HCT116 (cell line): ENCODE data around the gene DPYSL5. TPM values are rescaled to one million over a fixed set of nuclear protein-coding genes. Genes with fewer than 3 reads are reported as not detected.

Source experiments
- ATAC-seq: fragments of 200-7000 bp; cut with Tn5 transposase; 2 replicates; pipeline ENCODE4 v1.9.1; 2020; ENCODE audit warnings: mild to moderate bottlenecking, moderate library complexity
- BruUV-seq: library from RNA; stranded (reverse); fragments of 400-500 nt; replicated peaks from 2 replicates; lab custom pipeline; 2021; lab: Mats Ljungman, UMichigan
- CTCF ChIA-PET: fragments of 300-600 bp; sonication (Branson Sonifier 250); formaldehyde crosslinking; loops from one replicate; lab custom pipeline; 2021; ENCODE audit warnings: antibody characterized with exemption; lab: Charles Lee
- POLR2A ChIA-PET: fragments of 300-600, 350-600 bp; sonication (Branson Sonifier 250); formaldehyde crosslinking; loops from one replicate; lab custom pipeline; 2021; ENCODE audit warnings: antibody characterized with exemption; lab: Charles Lee
- RAD21 ChIA-PET, 2 experiments: fragments of 300-600 bp; sonication (Branson Sonifier 250); formaldehyde crosslinking; loops; one replicate each; lab custom pipeline; 2023; ENCODE audit warnings: low total read pairs in 2 of 2; ENCODE audit not compliant: uncharacterized antibody in 2 of 2, unreplicated experiment in 2 of 2, low non-redundant PET in 1 of 2; lab: Charles Lee
- DNase-seq: peaks from one replicate; pipeline ENCODE4 v3.0.0-alpha.2; 2010; ENCODE audit warnings: low read depth, low spot score
- H2AFZ ChIP-seq: fragments of 200-600 bp; shearing (Covaris generic), sonication (generic); 2 replicates; pipeline ENCODE4 v1.6.1; 2017; ENCODE audit warnings: low read depth, mixed run types, mixed read lengths, antibody characterized with exemption, low read length; ENCODE audit not compliant: poor library complexity, severe bottlenecking
- H3K27ac ChIP-seq: 2 replicates; pipeline ENCODE4 v1.5.1; 2012; ENCODE audit warnings: low read depth, low read length
- H3K27me3 ChIP-seq: fragments of 200-600 bp; sonication (generic); 2 replicates; pipeline ENCODE4 v1.6.1; 2016; ENCODE audit warnings: mixed run types, low read length, mixed read lengths; ENCODE audit not compliant: insufficient read depth
- H3K36me3 ChIP-seq, 2 experiments: fragments of 200-500 bp in 1 of 2; fragments of 200-600 bp in 1 of 2; sonication (Bioruptor generic) in 1 of 2; sonication (generic) in 1 of 2; 2 replicates each; pipeline versions ENCODE4 v1.5.1 to v1.6.1; 2014 to 2016; ENCODE audit warnings: low read length in 2 of 2, inconsistent platforms in 1 of 2, mixed read lengths in 1 of 2, mixed run types in 1 of 2; ENCODE audit not compliant: insufficient read depth in 2 of 2, control insufficient read depth in 1 of 2
- H3K4me1 ChIP-seq, 2 experiments: fragments of 200-600 bp in 1 of 2; sonication (generic) in 1 of 2; 2 replicates each; pipeline versions ENCODE4 v1.5.1 to v1.6.1; 2012 to 2017; ENCODE audit warnings: low read length in 2 of 2, inconsistent platforms in 1 of 2, mild to moderate bottlenecking in 1 of 2, mixed read lengths in 1 of 2, mixed run types in 1 of 2, moderate library complexity in 1 of 2; ENCODE audit not compliant: insufficient read depth in 2 of 2, control insufficient read depth in 1 of 2
- H3K4me2 ChIP-seq: fragments of 200-600 bp; sonication (generic); 2 replicates; pipeline ENCODE4 v1.6.1; 2017; ENCODE audit warnings: mixed run types, low read length, mixed read lengths
- H3K4me3 ChIP-seq, 2 experiments: fragments of 200-600 bp in 1 of 2; sonication (generic) in 1 of 2; replicated peaks in 1 of 2; 2 replicates each; pipeline ENCODE4 v1.5.1; 2011 to 2016; ENCODE audit warnings: low read length in 2 of 2, control low read depth in 1 of 2, low read depth in 1 of 2, mild to moderate bottlenecking in 1 of 2, mixed read lengths in 1 of 2, mixed run types in 1 of 2
- H3K79me2 ChIP-seq: fragments of 200-600 bp; sonication (generic); 2 replicates; pipeline ENCODE4 v1.6.1; 2017; ENCODE audit warnings: mild to moderate bottlenecking, mixed run types, low read length, moderate library complexity, mixed read lengths; ENCODE audit not compliant: insufficient read depth
- H3K9ac ChIP-seq: fragments of 200-600 bp; sonication (generic); 2 replicates; pipeline ENCODE4 v1.6.1; 2016; ENCODE audit warnings: low read length, mixed read lengths
- H3K9me2 ChIP-seq: fragments of 200-600 bp; sonication (generic), shearing (Covaris generic); 2 replicates; pipeline ENCODE4 v1.6.1; 2017; ENCODE audit warnings: mixed run types, mild to moderate bottlenecking, moderate library complexity; ENCODE audit not compliant: insufficient read depth
- H3K9me3 ChIP-seq, 2 experiments: fragments of 200-500 bp in 1 of 2; fragments of 200-600 bp in 1 of 2; sonication (Bioruptor generic) in 1 of 2; sonication (generic) in 1 of 2; 2 replicates each; pipeline ENCODE4 v1.6.1; 2014 to 2017; ENCODE audit warnings: low read length in 2 of 2, mixed read lengths in 2 of 2, inconsistent platforms in 1 of 2, low read depth in 1 of 2, mild to moderate bottlenecking in 1 of 2, mixed run types in 1 of 2, moderate library complexity in 1 of 2; ENCODE audit not compliant: control insufficient read depth in 1 of 2, insufficient read depth in 1 of 2
- H4K20me1 ChIP-seq: fragments of 200-600 bp; sonication (generic), shearing (Covaris generic); 2 replicates; pipeline ENCODE4 v1.6.1; 2017; ENCODE audit warnings: mixed run types, mild to moderate bottlenecking, moderate library complexity; ENCODE audit not compliant: insufficient read depth
- CBX3 ChIP-seq: IDR thresholded peaks from 2 replicates; pipeline ENCODE4 v1.6.1; 2012; ENCODE audit warnings: low read depth
- CEBPB ChIP-seq: IDR thresholded peaks from 2 replicates; pipeline ENCODE4 v1.6.1; 2012; ENCODE audit warnings: low read depth
- EZH2 ChIP-seq: fragments of 200-600 bp; sonication (generic); IDR thresholded peaks from 2 replicates; pipeline ENCODE4 v1.6.1; 2017; ENCODE audit warnings: antibody characterized with exemption, mixed run types
- FOSL1 ChIP-seq: IDR thresholded peaks from 2 replicates; pipeline ENCODE4 v1.6.1; 2012; ENCODE audit warnings: low read depth
- JUND ChIP-seq: IDR thresholded peaks from 2 replicates; pipeline ENCODE4 v1.6.1; 2012
- POLR2A ChIP-seq: IDR thresholded peaks from 2 replicates; pipeline ENCODE4 v1.7.0; 2011; ENCODE audit warnings: borderline replicate concordance; ENCODE audit not compliant: insufficient read depth, insufficient read length; ENCODE audit errors: extremely low read depth
- POLR2AphosphoS5 ChIP-seq: IDR thresholded peaks from 2 replicates; pipeline ENCODE4 v1.6.1; 2011; ENCODE audit warnings: mild to moderate bottlenecking, low read depth, low read length, moderate library complexity
- RAD21 ChIP-seq: IDR thresholded peaks from 2 replicates; pipeline ENCODE4 v1.6.1; 2012; ENCODE audit warnings: low read depth, mild to moderate bottlenecking
- SIN3A ChIP-seq: IDR thresholded peaks from 2 replicates; pipeline ENCODE4 v1.6.1; 2012; ENCODE audit warnings: low read depth
- SP1 ChIP-seq: IDR thresholded peaks from 2 replicates; pipeline ENCODE4 v1.6.1; 2012; ENCODE audit warnings: low read depth
- SRF ChIP-seq: IDR thresholded peaks from 2 replicates; pipeline ENCODE4 v1.6.1; 2012; ENCODE audit warnings: low read depth
- TCF7L2 ChIP-seq: IDR thresholded peaks from 2 replicates; pipeline ENCODE4 v1.7.0; 2011; ENCODE audit warnings: borderline replicate concordance, inconsistent platforms; ENCODE audit not compliant: insufficient read depth, insufficient read length; ENCODE audit errors: extremely low read depth
- YY1 ChIP-seq: IDR thresholded peaks from 2 replicates; pipeline ENCODE4 v1.6.1; 2011; ENCODE audit warnings: low read length, low read depth, moderate library complexity, mild to moderate bottlenecking; ENCODE audit not compliant: insufficient replicate concordance; ENCODE audit errors: extremely low read depth
- ZFX ChIP-seq: fragments of 450-650 bp; IDR thresholded peaks from 2 replicates; pipeline ENCODE4 v1.6.1; 2017
- ZNF274 ChIP-seq: fragments of 200-500 bp; sonication (Bioruptor generic); IDR thresholded peaks from 2 replicates; pipeline ENCODE4 v1.6.1; 2014; ENCODE audit warnings: mild to moderate bottlenecking, low read depth, low read length, inconsistent platforms
- intact Hi-C: fragments of 100-400 bp; cut with micrococcal nuclease; formaldehyde crosslinking; loops from 2 replicates; pipeline ENCODE4 v1.10.0; 2022
- total RNA-seq: library from RNA; stranded (reverse); gene quantifications from one replicate; pipeline ENCODE4 v1.2.1, GENCODE V29; 2021; ENCODE audit not compliant: unreplicated experiment
- TF ChIP-seq, protein P1 (sequence below): IDR thresholded peaks from 2 replicates; pipeline ENCODE4 v1.6.1; 2011; ENCODE audit warnings: mild to moderate bottlenecking, low read length, moderate library complexity; ENCODE audit not compliant: insufficient replicate concordance; ENCODE audit errors: extremely low read depth
- TF ChIP-seq, protein P2 (sequence below), 3 experiments: fragments of 200-600 bp in 1 of 3; sonication (generic) in 1 of 3; IDR thresholded peaks in 2 of 3; conservative IDR thresholded peaks in 1 of 3; 2 replicates each; pipeline ENCODE4 v1.5.1; 2012 to 2017; ENCODE audit warnings: low read depth in 2 of 3, low read length in 2 of 3, antibody characterized with exemption in 1 of 3, borderline replicate concordance in 1 of 3, control low read depth in 1 of 3, mild to moderate bottlenecking in 1 of 3, mixed read lengths in 1 of 3, mixed run types in 1 of 3, moderate library complexity in 1 of 3; ENCODE audit not compliant: insufficient read depth in 1 of 3

DPYSL5 gene
- total RNA-seq, 1 experiment from 2014 or later = 8.4 TPM

- TF ChIP-seq ZNF274 (no peak), TCF7L2 (no peak), CBX3 (no peak), ZFX (no peak), POLR2AphosphoS5 (no peak), EZH2 (no peak), SIN3A (no peak)
- H3K4me1 ChIP-seq = no peaks in the 10 kb centered on the region
- no peak overlapping the region for H3K27ac ChIP-seq
- ATAC-seq (no peak), DNase-seq (no peak)
- ChIA-PET RAD21 (no interaction called here), CTCF (no interaction called here), POLR2A (interaction anchor here (0.6 kb wide), 1 partner anchor 51 kb away, joined by 3 read pairs; no protein-coding TSS in a partner anchor)
- no peak overlapping the region for H3K4me3 ChIP-seq
- H3K9ac ChIP-seq = no peak overlapping the region
- no peak overlapping the region for H3K4me2 ChIP-seq
- BruUV-seq = no TSS peak
- H2AFZ ChIP-seq = no peak overlapping the region
- no peaks in the 10 kb centered on the region for H3K79me2 ChIP-seq
- no peaks in the 10 kb centered on the region for H3K9me2 ChIP-seq
- H3K36me3 ChIP-seq = no peaks in the 10 kb centered on the region
- no peaks in the 10 kb centered on the region for H3K9me3 ChIP-seq
- H4K20me1 ChIP-seq = no peaks in the 10 kb centered on the region
- H3K27me3 ChIP-seq = no peaks in the 10 kb centered on the region
- intact Hi-C loops = no loop called here
These were observed 26.6 kb downstream of the DPYSL5 start for GRCh38 chr2:26874514-26874913.

GRCh38 chr2:26875065-26875634, 27.2 kb downstream of the DPYSL5 start:
- intact Hi-C loops = no loop called here

More at GRCh38 chr2:26875065-26875634, 27.2 kb downstream of the DPYSL5 start:
- no peaks in the 10 kb centered on the region for H3K27me3 ChIP-seq
- H3K4me1 ChIP-seq = no peaks in the 10 kb centered on the region
- no peaks in the 10 kb centered on the region for H3K36me3 ChIP-seq
- no peak overlapping the region for H3K9ac ChIP-seq
- DNase-seq (no peak), ATAC-seq (no peak)
- H3K4me3 ChIP-seq = no peak overlapping the region
- H3K9me2 ChIP-seq = no peaks in the 10 kb centered on the region
- TF ChIP-seq, protein P1, sequence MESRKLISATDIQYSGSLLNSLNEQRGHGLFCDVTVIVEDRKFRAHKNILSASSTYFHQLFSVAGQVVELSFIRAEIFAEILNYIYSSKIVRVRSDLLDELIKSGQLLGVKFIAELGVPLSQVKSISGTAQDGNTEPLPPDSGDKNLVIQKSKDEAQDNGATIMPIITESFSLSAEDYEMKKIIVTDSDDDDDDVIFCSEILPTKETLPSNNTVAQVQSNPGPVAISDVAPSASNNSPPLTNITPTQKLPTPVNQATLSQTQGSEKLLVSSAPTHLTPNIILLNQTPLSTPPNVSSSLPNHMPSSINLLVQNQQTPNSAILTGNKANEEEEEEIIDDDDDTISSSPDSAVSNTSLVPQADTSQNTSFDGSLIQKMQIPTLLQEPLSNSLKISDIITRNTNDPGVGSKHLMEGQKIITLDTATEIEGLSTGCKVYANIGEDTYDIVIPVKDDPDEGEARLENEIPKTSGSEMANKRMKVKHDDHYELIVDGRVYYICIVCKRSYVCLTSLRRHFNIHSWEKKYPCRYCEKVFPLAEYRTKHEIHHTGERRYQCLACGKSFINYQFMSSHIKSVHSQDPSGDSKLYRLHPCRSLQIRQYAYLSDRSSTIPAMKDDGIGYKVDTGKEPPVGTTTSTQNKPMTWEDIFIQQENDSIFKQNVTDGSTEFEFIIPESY = no peak
- TF ChIP-seq RAD21 = no peak
- TF ChIP-seq POLR2AphosphoS5 = no peak
- TF ChIP-seq CBX3 = no peak
- no peak for TF ChIP-seq FOSL1
- TF ChIP-seq, protein P2, sequence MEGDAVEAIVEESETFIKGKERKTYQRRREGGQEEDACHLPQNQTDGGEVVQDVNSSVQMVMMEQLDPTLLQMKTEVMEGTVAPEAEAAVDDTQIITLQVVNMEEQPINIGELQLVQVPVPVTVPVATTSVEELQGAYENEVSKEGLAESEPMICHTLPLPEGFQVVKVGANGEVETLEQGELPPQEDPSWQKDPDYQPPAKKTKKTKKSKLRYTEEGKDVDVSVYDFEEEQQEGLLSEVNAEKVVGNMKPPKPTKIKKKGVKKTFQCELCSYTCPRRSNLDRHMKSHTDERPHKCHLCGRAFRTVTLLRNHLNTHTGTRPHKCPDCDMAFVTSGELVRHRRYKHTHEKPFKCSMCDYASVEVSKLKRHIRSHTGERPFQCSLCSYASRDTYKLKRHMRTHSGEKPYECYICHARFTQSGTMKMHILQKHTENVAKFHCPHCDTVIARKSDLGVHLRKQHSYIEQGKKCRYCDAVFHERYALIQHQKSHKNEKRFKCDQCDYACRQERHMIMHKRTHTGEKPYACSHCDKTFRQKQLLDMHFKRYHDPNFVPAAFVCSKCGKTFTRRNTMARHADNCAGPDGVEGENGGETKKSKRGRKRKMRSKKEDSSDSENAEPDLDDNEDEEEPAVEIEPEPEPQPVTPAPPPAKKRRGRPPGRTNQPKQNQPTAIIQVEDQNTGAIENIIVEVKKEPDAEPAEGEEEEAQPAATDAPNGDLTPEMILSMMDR (IDR thresholded peaks at IDR 0.05 in 2 of 3, conservative IDR thresholded peaks at IDR 0.05 in 1 of 3; ENCODE audit: borderline replicate concordance in 1 of 3, insufficient read depth in 1 of 3, low read depth in 2 of 3, low read length in 2 of 3) = no peak
- no peak for TF ChIP-seq JUND
- TF ChIP-seq SP1 = no peak
- no peak for TF ChIP-seq SRF
- TF ChIP-seq POLR2A = no peak
- no peak for TF ChIP-seq CEBPB
- TF ChIP-seq EZH2 = no peak
- no peak for TF ChIP-seq YY1
- no peak for TF ChIP-seq ZFX
- no peaks in the 10 kb centered on the region for H3K9me3 ChIP-seq
- no peaks in the 10 kb centered on the region for H4K20me1 ChIP-seq
- ChIA-PET RAD21 (no interaction called here), CTCF (no interaction called here), POLR2A (no interaction called here)
- no peak overlapping the region for H2AFZ ChIP-seq
- H3K4me2 ChIP-seq = no peak overlapping the region
- H3K79me2 ChIP-seq = no peaks in the 10 kb centered on the region
- no peak overlapping the region for H3K27ac ChIP-seq
- BruUV-seq = no TSS peak
